DOHH2 (cell line): ENCODE measurements around the gene DNAJC17.

ENCODE experiments used
- H3F3A ChIP-seq: fragments of 200-600 bp; sonication (generic), shearing (Covaris generic); 2 replicates; pipeline ENCODE4 v1.6.0; 2016; ENCODE audit warnings: antibody characterized with exemption, mild to moderate bottlenecking; ENCODE audit not compliant: control insufficient read depth, insufficient read depth
- H3K27ac ChIP-seq: fragments of 200-600 bp; sonication (generic); 2 replicates; pipeline ENCODE4 v1.5.1; 2014; ENCODE audit warnings: low read depth, mild to moderate bottlenecking, low read length, moderate library complexity
- H3K27me3 ChIP-seq: fragments of 200-600 bp; sonication (generic); 2 replicates; pipeline ENCODE4 v1.6.1; 2014; ENCODE audit warnings: mild to moderate bottlenecking, low read length, mixed read lengths; ENCODE audit not compliant: control insufficient read depth
- H3K36me3 ChIP-seq: fragments of 200-600 bp; sonication (generic); 2 replicates; pipeline ENCODE4 v1.6.1; 2014; ENCODE audit warnings: mild to moderate bottlenecking, low read length, moderate library complexity, mixed read lengths; ENCODE audit not compliant: control insufficient read depth
- H3K4me1 ChIP-seq: fragments of 200-600 bp; sonication (generic); 2 replicates; pipeline ENCODE4 v1.6.1; 2014; ENCODE audit warnings: mild to moderate bottlenecking, low read length, mixed read lengths; ENCODE audit not compliant: control insufficient read depth
- H3K4me2 ChIP-seq: fragments of 200-600 bp; sonication (generic); 2 replicates; pipeline ENCODE4 v1.6.0; 2014; ENCODE audit warnings: mild to moderate bottlenecking, low read length, moderate library complexity
- H3K4me3 ChIP-seq: fragments of 200-600 bp; sonication (generic); 2 replicates; pipeline ENCODE4 v1.5.1; 2014; ENCODE audit warnings: mild to moderate bottlenecking, low read length, mixed read lengths
- H3K79me2 ChIP-seq: fragments of 200-600 bp; sonication (generic); 2 replicates; pipeline ENCODE4 v1.6.1; 2014; ENCODE audit warnings: mild to moderate bottlenecking, low read length, mixed read lengths; ENCODE audit not compliant: control insufficient read depth
- H3K9me2 ChIP-seq: fragments of 200-600 bp; sonication (generic); replicated peaks from 2 replicates; pipeline ENCODE4 v1.6.1; 2014; ENCODE audit warnings: mild to moderate bottlenecking, low read length, mixed read lengths; ENCODE audit not compliant: control insufficient read depth
- H3K9me3 ChIP-seq: fragments of 200-600 bp; sonication (generic); 2 replicates; pipeline ENCODE4 v1.6.1; 2014; ENCODE audit warnings: antibody characterized with exemption, low read length, mixed read lengths; ENCODE audit not compliant: control insufficient read depth, insufficient read depth
- H4K20me1 ChIP-seq: fragments of 200-600 bp; sonication (generic); 2 replicates; pipeline ENCODE4 v1.6.0; 2014; ENCODE audit warnings: low read depth, mild to moderate bottlenecking, antibody characterized with exemption, low read length, moderate library complexity; ENCODE audit not compliant: control insufficient read depth, insufficient read depth
- CTCF ChIP-seq: fragments of 200-600 bp; sonication (generic); IDR thresholded peaks from one replicate; pipeline ENCODE4 v1.5.1; 2014; ENCODE audit warnings: antibody characterized with exemption, mild to moderate bottlenecking, low read depth, low read length; ENCODE audit not compliant: poor library complexity, severe bottlenecking
- EZH2phosphoT487 ChIP-seq: fragments of 200-600 bp; sonication (generic); IDR thresholded peaks from 2 replicates; pipeline ENCODE4 v1.6.1; 2017; ENCODE audit warnings: borderline replicate concordance, mild to moderate bottlenecking, antibody characterized with exemption, low read length, moderate library complexity, mixed read lengths

The DNAJC17 gene

GRCh38 chr15:40799523-40799922 is 7.8 kb downstream of the DNAJC17 start:
- Histone ChIP-seq H3K4me2 (no peak overlapping the region), H4K20me1 (no peaks in the 10 kb centered on the region), H3K9me3 (no peaks in the 10 kb centered on the region), H3K36me3 (no peaks in the 10 kb centered on the region; the same call in 1 of the 2 replicates), H3K79me2 (peaks cover 27% of the 10 kb centered on the region), H3K4me3 (no peak overlapping the region), H3K27me3 (no peaks in the 10 kb centered on the region), H3K27ac (no peak overlapping the region), H3K9me2 (no peaks in the 10 kb centered on the region), H3K4me1 (no peaks in the 10 kb centered on the region), H3F3A (0 out of 2 replicates have a peak, but pooled peaks cover 3% of the 10 kb centered on the region)
- TF ChIP-seq CTCF = no peak
- TF ChIP-seq EZH2phosphoT487 = no peak

- Histone ChIP-seq H3K27ac (no peak overlapping the region), H3K79me2 (peaks cover 20% of the 10 kb centered on the region), H3K4me3 (no peak overlapping the region), H3K36me3 (0 out of 2 replicates have a peak, but pooled peaks cover 2% of the 10 kb centered on the region), H3K4me2 (no peak overlapping the region), H3K9me2 (no peaks in the 10 kb centered on the region), H3K4me1 (no peaks in the 10 kb centered on the region), H4K20me1 (0 out of 2 replicates have a peak, but pooled peaks cover 4% of the 10 kb centered on the region), H3F3A (0 out of 2 replicates have a peak, but pooled peaks cover 3% of the 10 kb centered on the region), H3K27me3 (no peaks in the 10 kb centered on the region), H3K9me3 (no peaks in the 10 kb centered on the region)
- TF ChIP-seq CTCF (no peak), EZH2phosphoT487 (no peak)
These were observed 10.8 kb downstream of the DNAJC17 start for GRCh38 chr15:40796512-40796911.

GRCh38 chr15:40796041-40796440 is 11.2 kb downstream of the DNAJC17 start:
- H3K36me3 ChIP-seq = 0 out of 2 replicates have a peak, but pooled peaks cover 2% of the 10 kb centered on the region
- H3K27me3 ChIP-seq = no peaks in the 10 kb centered on the region
- H3K9me3 ChIP-seq = no peaks in the 10 kb centered on the region
- no peak overlapping the region for H3K4me3 ChIP-seq
- H3K9me2 ChIP-seq = no peaks in the 10 kb centered on the region
- H3K4me1 ChIP-seq = no peaks in the 10 kb centered on the region
- TF ChIP-seq CTCF (no peak), EZH2phosphoT487 (no peak)
- H4K20me1 ChIP-seq = 0 out of 2 replicates have a peak, but pooled peaks cover 4% of the 10 kb centered on the region
- H3K27ac ChIP-seq = no peak overlapping the region
- peaks cover 20% of the 10 kb centered on the region for H3K79me2 ChIP-seq
- 0 out of 2 replicates have a peak, but pooled peaks cover 3% of the 10 kb centered on the region for H3F3A ChIP-seq
- no peak overlapping the region for H3K4me2 ChIP-seq
